ENCODE measurements around the gene MOGAT1.
"Not testable (repeated sequence)": the region's sequence is repeated elsewhere in the genome, so short reads cannot be mapped to it uniquely, and the experiment has no call there.

MOGAT1 gene

GRCh38 chr2:222710736-222711135, 39.3 kb downstream of the MOGAT1 start:
- no peak for DNase-seq (ENCODE audit: low spot score)

GRCh38 chr2:222711315-222711940, 40.0 kb downstream of the MOGAT1 start:
- DNase-seq (ENCODE audit: low spot score) = no peak

- no peak for DNase-seq (ENCODE audit: low spot score)
These were observed 41.5 kb downstream of the MOGAT1 start for GRCh38 chr2:222713002-222713401.

GRCh38 chr2:222714361-222715241, 43.1 kb downstream of the MOGAT1 start:
- no peak for DNase-seq (ENCODE audit: low spot score)

- no peak for DNase-seq (ENCODE audit: low spot score)
These were observed 44.3 kb downstream of the MOGAT1 start for GRCh38 chr2:222715742-222716141.

GRCh38 chr2:222719787-222720186, 48.3 kb downstream of the MOGAT1 start:
- DNase-seq (ENCODE audit: low spot score) = not testable (repeated sequence)

GRCh38 chr2:222721597-222721996, 50.1 kb downstream of the MOGAT1 start:
- DNase-seq (ENCODE audit: low spot score) = not testable (repeated sequence)

GRCh38 chr2:222722327-222722946, 51.0 kb downstream of the MOGAT1 start:
- no peak for DNase-seq (ENCODE audit: low spot score)

- no peak for DNase-seq (ENCODE audit: low spot score)
These were observed 52.8 kb downstream of the MOGAT1 start for GRCh38 chr2:222724208-222724607.

GRCh38 chr2:222728621-222729020, 57.2 kb downstream of the MOGAT1 start:
- no peak for DNase-seq (ENCODE audit: low spot score)

- no peak for DNase-seq (ENCODE audit: low spot score)
These were observed 59.0 kb downstream of the MOGAT1 start for GRCh38 chr2:222730366-222730999.

- DNase-seq (ENCODE audit: low spot score) = no peak
These were observed 59.8 kb downstream of the MOGAT1 start for GRCh38 chr2:222731201-222731621.

GRCh38 chr2:222732489-222733178, 61.2 kb downstream of the MOGAT1 start:
- DNase-seq (ENCODE audit: low spot score) = no peak

- no peak for DNase-seq (ENCODE audit: low spot score)
These were observed 62.0 kb downstream of the MOGAT1 start for GRCh38 chr2:222733470-222733845.

- DNase-seq (ENCODE audit: low spot score) = no peak
These were observed 62.6 kb downstream of the MOGAT1 start for GRCh38 chr2:222733846-222734702.

GRCh38 chr2:222734703-222735014, 63.2 kb downstream of the MOGAT1 start:
- DNase-seq (ENCODE audit: low spot score) = no peak

- no peak for DNase-seq (ENCODE audit: low spot score)
These were observed 64.8 kb downstream of the MOGAT1 start for GRCh38 chr2:222736301-222736700.

GRCh38 chr2:222736924-222737323, 65.5 kb downstream of the MOGAT1 start:
- DNase-seq (ENCODE audit: low spot score) = no peak

- no peak for DNase-seq (ENCODE audit: low spot score)
These were observed 66.9 kb downstream of the MOGAT1 start for GRCh38 chr2:222738312-222738711.

- no peak for DNase-seq (ENCODE audit: low spot score)
These were observed 67.4 kb downstream of the MOGAT1 start for GRCh38 chr2:222738809-222739208.

- no peak for DNase-seq (ENCODE audit: low spot score)
These were observed 68.5 kb downstream of the MOGAT1 start for GRCh38 chr2:222739939-222740338.
